ENCODE data around the gene GNB4.
A peak's percentile ranks its signal among the peaks of the same experiment; 100 is the strongest.

Gene GNB4

GRCh38 chr3:179348325-179349013 is 102.8 kb downstream of the GNB4 start:
- no peak for DNase-seq (ENCODE audit: low spot score)

- DNase-seq (ENCODE audit: low spot score): peak; percentile 64
Observed at GRCh38 chr3:179347345-179348194, 103.7 kb downstream of the GNB4 start, which contains the start of gene MFN1. Gene MFN1 (plus strand): TSS chr3:179347709. CDS start chr3:179348852, 1,143 bp downstream.
